Stimulated activated CD8-positive, alpha-beta memory T cell treated with anti-CD3 and anti-CD28 coated beads, Interleukin-4, amount 100 ng/mL, for 24 hours (primary cell): ENCODE results near the gene PARN.

Experiments
- DNase-seq: peaks from one replicate; pipeline ENCODE4 v3.0.0-alpha.2; 2020; ENCODE audit warnings: low read depth

The PARN gene

DNA sequence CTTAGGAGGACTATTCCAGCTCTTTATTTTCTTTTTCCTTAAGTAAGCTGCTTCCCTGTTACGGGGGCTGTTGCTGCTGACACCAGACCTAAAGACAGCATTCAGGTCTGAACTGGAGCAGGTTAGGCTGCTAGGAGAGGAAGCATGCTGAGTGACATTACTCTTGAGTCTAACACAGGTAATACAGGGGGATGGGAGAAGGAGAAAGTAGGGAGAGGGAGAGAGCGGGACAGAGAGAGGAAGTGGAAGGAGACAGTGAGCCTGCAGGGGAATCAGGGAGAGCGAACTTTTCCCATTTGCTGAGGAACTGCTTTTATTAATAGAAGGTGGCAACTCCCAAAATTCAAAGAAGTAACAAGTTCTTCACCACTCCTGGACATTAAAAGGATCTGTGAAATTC lies 130.9 kb downstream of the PARN start:
- DNase-seq: no peak

DNA sequence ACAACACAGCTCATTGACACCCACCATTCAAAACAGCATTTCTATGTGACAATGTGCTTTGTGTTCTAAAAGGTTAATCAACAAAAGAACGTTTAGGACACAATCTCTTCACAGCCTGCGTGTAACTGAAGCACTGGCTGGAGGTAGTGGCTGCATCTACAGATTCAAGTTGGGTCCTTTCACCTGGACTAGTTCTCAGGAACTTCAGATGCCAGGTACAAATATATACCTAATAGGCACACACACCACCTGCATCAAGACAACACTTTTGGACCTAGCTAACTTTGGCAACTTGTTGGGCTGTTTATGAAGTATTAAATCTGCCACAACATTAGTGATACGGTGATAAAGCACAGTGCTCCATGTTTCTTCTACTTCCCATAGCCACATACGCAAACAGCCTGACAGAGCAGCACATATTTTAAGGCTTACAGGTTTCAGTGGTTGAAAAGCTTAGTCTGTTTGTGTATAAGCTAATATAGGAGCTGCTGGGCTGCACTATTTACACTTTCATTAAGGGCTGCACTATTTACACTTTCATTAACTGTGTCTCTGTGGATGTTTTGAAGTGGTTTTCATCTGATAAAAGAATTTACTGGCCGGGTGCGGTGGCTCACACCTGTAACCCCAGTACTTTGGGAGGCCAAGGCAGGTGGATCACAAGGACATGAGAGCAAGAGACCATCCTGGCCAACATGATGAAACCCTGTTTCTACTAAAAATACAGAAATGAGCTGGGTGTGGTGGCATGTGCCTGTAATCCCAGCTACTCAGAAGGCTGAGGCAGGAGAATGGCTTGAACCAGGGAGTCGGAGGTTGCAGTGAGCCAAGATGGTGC lies 132.6 kb downstream of the PARN start:
- no peak for DNase-seq

DNA sequence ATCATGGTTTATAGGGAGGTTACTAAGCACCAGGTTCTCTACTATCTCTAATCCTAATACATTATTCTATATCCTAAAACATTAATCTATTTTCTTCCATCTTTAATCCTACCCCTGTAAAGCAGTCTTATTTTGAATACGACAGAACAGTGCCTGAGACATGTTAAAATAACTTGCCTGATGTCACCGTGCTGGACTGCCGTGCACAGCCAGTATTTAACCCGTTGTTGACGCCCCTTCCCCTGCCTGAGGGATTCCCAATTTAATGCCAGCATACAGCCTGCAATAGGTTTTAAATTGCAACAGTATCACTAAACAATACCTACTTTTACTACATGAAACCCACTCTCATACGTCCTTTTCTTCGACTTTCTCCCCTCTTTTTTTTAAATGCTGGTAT lies 133.3 kb downstream of the PARN start:
- no peak for DNase-seq

DNA sequence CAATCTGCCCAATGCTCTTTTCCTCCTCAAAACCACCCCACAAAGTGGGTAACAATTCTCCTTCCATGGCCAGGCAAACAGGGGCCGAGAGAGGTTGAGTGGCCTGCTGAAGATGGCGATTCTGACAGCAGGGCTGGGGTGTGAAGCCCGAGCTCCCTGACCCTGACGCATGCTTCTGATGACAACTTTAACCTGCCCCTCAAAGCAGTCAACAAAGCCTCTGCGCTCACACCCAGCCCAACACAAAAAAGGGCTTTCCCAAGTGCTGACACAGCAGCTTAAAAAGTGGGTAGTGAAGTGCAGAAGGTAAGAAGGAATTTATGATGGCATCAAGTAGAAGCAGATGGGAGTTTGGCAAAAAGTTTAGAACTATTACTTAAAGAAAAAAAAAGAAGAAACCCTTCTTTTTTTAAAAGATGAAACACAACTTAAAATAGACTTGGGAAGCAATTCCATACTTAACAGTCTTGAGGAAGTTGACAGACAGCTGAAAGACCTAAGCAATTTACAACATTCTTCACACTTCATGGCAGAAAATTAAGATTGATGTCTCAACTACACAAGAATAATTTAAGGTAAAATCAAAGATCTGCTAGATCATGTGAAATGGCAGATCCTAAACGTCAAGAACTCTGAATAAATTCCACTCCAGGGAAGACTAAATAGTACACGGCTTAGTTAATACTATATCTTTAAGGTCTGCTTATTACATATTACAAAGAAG lies 133.9 kb downstream of the PARN start:
- DNase-seq: no peak

DNA sequence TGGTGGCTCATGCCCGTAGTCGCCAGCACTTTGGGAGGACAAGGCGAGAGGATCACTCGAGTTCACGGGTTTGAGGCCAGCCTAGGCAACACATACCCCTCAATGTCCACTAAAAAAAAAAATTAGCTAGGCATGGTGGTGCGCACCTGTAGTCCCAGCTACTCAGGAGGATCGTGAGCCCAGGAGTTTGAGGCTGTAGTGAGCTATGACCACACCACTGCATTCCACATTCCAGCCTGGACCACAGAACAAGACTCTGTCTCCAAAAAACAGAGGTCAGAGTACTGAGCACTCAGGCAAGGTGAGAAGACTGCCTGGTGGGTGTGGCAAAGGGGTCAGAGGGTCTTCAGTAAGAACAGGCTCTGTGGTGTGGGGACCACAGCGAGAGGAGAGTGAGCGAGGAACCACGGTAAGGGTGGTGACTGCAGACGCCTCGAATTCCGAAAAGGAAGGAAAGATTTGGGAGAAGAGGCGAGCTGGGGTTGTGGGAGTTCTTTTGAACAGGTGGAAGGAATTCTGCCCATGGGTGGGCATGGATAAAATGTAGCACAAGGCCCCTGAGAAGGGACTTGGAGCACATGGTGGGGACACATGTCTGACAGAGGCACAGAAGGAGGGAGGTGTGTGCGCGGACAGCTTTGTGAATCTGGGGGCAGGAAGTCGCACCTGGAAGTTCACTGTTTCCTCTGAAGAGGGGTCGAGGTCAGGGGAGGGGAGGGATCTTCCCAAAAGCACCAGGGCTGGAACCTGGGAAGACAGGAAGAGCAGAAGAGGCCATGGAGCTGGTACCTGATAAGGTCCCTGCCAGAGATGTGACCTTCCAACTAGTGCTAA lies 134.6 kb downstream of the PARN start:
- DNase-seq: no peak

DNA sequence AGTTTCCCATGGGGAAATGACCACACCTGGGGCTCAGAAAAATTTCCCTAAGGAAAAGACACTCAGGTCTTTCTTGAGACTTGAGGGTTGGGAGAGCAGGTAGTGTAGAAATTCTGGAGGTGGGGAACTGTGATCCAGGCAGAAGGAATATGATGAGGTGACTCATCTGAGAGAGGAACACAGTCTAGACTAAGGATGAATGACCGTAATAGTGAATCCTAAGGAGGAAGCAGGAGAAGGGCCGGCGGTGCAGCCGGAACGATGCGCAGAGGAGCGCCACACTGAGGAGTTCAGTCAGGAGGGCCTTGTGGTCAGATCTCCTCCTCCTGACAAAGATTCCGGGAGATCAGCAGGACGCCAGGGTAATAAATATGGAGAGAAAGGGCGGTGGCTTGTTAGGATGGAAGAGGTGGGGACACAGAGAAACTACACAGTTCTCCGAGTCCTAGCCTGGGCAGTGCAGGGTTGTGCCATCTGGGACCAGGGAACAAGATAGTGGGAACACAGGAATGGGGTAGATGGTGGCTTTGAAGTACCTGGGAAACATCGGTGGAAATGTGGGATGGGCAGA lies 135.6 kb downstream of the PARN start:
- DNase-seq: no peak

DNA sequence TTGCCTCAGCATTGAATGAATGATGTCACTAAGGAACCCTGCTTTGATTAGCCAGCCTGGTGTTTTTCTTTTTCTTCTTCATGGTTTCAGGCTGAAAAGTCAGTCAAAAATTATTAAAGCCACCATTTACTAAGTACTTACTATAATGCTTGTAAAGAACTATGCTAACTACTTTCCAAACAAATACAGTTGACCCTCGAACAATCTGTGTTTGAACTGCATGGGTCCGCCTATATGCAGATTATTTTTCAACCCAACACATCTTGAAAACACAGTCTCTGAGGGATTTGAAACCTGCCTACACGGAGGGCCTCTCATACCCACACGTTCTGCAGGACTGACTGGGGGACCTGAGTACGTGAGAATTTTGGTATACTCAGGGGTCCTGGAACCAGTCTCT lies 136.3 kb downstream of the PARN start:
- DNase-seq: no peak

DNA sequence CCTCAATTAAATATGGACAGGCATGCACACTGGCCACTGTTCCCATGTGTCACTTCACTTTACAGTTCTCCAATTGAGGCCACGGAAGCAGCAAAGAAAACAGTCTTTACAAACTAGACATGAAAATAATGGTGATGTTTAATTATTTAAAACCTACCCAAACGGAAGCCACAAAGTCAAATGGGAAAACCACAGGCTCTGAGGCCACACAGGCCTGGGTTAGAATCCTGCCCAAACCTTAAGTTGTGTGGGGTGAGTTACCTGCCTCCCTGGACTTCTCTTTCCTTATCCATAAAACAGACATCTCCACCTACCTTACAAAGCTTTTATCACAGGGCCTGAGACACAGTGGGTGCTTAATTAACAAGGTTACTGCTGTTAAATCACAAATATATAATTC lies 137.4 kb downstream of the PARN start:
- no peak for DNase-seq

DNA sequence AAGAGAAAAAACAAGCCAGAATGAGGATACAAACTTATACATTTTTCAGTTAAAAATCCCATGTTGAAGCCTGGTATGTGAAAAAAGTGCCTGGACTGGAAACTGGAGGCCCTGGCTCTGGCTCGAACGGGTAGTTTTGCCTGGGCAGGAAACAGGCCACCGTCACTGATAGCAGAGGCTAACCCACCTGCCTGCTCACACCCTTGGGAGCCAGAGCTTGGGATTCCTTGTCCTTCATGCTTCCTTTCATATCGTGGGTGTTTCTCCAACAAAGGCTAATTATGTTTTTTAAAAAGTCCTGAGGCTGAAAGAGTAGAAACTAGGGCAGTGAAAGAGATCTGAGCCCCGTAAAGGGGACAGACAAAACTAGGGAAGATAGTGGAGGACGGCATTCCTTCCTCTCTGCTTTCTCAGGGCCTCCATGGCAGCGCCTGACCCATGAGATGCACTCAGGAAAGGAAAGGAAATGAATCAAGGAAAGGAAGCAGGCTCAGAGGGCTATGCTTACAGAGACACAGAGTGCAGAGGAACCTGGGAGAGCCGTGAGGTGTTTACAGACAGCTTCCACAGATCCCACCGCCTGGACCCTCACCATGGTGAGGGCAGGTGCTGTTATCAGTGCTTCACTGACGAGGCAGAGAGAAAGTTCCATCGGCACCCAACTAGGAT lies 138.1 kb downstream of the PARN start:
- DNase-seq: no peak

DNA sequence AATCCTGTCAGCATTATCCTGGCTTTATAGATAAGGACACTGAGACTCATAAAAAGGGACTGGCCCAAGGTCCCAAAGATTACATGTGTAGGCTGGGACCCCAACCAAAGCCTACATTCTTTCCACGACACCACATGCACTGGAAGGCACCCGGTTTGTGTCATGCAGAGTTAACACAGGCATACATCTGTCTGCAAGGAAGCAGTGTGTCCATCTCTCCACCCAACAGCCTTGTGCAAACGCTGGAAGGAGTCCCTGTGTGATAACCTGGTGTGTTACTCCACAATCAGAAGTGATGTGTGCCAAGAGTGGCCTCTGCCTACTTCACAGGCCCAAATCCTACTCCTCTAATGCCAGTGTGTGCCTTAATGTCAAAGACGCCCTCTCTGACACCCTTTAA lies 139.8 kb downstream of the PARN start:
- DNase-seq: no peak

DNA sequence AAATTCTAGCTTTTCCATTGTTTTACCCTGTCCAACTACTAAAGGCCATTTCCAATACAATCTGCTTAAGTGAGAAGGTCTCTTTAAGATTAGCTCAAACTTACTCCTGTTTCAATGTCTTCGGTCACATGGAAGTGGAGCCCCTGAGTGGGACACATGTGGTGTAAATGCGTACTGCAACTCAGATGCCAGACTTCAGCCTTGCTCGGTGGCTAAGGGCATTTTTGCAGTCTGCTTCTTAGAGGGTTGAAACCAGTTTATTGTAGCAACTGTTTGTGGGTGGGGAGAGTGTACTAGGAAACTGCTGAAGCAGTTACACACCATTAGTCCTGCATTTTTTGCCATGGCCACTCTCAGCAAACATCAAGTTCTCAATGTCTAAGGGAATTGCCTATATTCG lies 140.6 kb downstream of the PARN start:
- DNase-seq: no peak

DNA sequence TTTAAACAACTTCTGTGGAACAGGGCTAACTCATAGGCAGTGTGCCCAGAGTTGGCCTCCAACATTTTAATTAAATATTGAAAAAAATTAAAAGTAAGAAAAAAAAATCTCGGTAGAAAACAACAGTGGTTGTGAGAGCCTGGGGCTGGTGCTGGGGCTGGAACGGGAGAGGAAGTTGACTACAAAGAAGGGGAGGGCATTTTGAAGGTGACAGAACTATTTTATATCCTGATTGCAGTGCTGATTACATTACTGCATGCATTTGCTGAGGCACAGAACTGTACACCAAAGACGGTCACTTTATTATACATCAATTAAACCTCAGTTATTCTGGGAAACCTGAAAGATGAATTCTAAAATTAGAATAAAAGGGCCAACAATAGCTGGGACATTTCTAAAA lies 142.5 kb downstream of the PARN start:
- no peak for DNase-seq

DNA sequence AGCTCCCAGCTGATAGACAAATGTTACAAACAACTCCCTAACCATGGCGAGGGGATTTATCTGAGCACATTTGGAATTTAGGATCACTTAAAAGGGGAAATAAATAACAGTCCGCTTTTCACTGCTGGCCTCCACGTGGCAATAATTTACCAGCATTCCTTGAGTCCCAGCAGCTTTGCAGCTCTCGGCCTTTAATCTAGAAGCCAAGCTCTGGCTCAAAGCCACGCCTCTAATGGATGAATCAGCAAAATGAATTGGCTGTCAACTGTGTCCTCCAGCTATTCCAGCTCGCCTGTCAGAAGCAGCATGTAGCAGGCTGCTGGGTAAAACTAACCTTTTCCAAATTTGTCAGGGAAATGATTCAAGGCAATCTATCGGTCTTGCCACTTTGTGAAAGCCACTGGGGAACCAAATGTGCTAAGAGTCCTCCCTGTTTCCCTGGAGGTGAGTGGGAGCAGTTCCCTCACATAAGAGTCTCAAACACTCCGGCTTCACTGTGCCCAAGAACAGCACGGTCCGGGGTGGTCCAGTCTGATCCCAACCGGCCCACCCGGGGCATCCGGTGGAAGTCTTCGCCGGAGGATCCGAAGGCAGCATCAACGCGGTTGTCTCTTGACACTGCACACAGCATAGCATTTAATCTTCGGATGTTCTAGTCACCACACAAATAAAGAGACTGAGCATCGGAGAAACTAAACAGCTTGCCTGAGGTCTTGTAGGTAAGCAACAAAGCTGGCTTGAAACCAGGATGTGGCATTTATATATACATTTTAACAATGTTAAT lies 143.3 kb downstream of the PARN start:
- DNase-seq: no peak

DNA sequence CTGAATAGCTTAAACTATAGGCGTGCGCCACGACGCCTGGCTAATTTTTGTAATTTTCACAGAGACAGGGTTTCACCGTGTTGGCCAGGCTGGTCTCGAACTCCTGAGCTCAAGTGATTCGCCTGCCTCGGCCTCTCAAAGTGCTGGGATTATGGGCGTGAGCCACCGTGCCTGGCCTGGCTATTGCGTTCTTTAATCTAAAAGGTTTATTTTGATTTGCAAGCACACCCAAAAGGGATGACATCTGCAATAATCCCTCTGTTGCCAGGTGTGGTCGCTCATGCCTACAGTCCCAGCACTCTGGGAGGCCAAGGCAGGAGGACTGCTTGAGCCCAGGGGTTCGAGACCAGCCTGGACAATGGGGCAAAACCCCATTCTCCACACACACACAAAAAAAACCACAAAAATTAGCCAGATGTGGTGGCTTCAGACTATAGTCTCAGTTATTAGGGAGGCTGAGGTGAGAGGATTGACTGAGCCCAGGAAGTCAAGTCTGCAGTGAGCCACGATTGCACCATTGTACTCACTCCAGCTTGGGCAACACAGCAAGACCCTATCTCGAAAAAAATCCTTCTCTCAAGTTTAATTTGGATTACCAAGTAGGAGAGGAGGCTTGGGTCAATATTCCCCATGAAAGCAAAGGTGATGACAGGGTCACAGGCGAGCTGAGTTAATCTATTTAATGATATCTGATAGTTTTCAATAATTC lies 144.1 kb downstream of the PARN start:
- no peak for DNase-seq

DNA sequence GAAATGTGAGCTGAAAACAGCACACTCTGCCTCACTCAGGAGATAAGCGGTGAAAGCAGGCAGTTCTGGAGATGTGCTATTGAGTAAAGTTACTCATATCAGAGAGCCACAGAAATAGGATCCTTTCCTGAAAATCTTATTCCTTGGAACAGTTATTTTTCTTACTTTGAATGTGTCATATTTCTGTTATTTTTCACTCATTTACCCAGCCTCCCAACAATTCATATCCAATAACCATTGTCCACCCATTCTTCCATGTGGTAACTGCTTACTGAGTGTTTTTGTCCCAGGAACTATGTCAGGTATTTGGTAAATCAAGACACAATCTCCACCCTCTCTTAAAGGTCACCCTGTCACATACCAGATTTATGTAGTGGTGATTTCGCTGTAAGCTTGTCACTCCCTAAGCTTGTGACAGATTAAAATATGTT lies 144.9 kb downstream of the PARN start:
- no peak for DNase-seq

DNA sequence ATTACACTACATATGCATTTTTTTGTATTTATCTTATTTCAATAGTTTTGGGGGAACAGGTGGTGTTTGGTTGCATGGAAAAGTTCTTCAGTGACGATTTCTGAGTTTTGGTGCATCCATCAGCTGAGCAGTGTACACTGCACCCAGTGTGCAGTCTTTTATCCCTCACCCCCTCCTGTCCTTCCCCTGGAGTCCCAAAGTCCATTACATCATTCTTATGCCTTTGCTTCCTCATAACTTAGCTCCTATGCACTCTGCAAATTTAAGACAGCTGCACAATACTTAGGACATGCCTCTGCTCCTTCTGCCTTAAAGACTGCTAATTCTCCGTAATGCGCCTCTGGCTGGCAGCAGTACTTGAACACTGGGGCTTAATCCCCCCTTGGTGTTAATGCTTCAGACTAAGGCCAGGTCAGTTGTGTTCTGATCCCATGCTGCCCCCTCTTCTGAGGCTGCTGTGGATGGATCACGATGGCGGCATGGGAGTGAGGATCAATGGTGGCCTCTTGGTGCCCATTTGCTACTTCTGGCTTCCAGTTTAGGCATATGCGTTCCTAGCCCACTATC lies 146.2 kb downstream of the PARN start:
- no peak for DNase-seq

DNA sequence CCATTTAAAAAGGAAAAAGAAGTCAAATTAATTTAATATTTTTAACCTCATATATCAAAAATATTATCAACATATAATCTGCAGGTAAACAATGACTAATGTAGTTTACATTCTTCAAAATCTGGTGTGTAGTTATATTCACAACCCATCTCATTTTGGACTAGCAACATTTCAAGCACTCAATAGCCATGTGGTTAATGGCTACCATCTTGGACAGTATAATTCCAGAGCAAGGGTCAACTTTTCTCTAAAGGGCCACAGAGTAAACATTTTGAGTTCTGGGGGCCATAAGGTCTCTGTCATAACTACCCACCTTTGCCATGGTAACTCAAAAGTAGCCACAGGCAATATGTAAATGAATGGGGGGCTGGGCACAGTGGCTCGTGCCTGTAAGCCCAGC lies 153.9 kb downstream of the PARN start:
- no peak for DNase-seq

DNA sequence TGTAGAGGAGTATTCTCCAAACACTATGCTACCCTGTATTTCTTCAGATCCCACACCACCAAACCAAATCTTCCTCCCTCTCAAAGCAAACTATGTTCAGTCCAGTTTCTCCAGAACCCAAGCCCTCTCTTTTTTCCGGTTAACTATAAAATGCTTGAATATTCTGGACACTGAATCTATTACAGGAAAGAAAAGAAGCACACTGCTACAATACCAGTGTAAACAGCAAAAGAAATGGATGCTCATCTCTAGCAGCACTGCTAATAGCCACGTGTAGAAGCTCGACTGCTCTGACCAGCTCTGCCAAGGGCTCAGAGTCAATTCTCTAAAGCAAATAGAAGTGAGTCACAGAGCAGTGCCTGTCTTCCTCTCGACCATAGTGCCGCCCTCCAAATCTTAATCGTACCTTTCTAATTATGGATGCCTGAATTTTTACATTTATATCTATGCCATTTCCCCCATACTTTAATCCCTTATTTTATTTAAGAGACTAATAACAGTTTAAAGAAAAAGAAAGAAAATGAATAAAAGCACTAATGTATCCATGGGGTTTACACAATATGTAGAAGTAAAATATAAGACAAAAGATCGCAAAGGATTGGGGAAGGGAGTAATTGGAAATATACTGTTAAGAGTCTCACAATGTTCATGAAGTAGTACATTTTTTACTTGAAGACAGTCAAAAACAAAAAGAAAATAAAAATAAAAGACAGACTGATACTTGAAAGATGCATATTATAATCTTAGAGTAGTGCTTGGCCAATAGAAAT lies 154.5 kb downstream of the PARN start:
- DNase-seq: no peak

DNA sequence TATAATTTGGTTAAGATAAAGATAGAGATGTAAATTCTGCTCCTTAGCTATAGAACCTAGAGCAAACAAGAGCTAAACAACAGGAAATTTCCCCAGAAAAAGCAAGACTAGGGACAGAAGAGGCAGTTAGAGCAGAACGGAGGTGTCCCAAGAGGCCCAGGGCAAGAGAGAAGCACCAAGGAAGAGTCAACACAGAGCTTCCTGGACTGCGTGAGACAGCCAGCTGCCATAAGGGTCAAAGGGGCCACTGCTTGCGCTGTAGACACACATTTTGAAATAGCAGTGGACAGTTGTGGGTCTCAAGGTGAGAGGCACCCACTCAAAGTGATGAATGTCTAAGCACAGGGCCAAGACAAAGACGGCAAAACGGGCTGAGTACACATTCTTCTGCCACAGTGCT lies 156.6 kb downstream of the PARN start:
- no peak for DNase-seq
